ENCODE measurements around the gene SMIM22.
A peak's percentile ranks its signal among the peaks of the same experiment; 100 is the strongest.

Gene SMIM22

DNA sequence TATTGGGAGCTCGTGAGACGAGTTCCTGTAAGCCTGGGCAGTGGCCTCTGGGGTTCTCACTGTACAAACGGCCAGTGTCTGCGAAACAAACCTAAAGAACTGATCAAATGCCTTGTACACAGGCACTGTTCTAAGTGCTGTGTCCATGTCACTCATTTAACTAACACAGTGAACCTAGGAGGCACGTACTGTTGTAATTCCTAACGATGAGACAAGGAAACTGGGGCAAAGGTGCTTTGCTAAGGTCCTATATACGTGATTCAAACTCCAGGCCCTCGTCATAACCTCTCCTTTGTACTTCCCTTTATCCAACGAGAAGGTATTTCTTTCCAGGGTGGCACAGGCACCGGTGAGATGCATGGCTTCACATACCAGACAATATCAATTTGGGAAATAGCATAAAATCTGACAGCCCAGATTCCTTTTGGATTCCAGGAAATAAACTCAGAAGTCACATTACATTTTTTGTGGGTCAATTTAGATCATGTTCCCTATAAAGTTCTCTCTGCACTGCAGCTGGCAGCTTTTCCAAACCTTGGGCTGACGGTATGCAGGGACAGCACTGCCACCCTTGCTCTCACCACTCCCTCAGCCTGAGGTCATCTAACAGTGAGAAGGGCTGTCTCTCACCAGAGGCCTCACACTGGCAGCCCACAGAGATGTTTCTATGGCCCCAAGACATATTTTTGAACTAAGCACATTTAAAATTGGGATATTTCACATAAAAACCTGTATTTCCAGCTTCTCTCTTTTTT is 33.6 kb downstream of the SMIM22 start:
- no peak for DNase-seq

DNA sequence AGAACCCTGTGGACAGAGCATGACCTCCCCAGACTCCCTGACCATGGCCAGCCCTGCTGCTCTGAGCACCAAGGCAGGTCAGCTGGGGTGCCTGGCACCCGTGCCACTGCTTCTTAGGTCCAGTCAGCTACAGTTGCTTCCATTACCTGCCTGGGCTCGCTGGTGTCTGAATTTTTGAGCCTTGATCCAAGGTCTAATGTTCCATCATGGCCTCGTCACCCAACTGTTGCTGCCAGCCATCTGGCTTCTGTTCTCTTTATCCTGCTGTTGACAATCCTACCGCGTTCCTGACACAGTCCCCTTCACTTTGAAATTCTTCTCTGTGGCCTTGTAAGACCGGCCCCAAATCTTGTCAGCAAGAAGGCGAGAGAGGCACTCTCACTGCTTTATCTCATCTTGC is 35.2 kb downstream of the SMIM22 start:
- no peak for DNase-seq

DNA sequence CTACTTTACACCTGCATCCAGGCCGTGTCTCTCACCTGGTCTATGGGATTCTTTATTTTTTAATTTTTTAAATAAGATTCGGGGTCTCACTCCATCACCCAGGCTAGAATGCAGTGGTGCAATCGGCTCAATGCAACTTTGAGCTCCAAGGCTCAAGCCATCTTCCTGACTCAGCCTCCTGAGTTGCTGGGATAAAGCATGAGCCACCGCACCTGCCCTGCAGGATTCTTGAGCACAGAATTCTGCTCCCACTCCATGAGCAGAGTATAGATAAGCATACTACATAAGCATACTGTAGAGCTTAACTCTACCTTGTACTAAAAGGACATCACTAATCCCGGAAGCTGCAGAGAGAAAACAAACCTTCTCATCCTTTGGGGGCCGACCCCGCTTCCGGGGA is 36.4 kb downstream of the SMIM22 start:
- DNase-seq, result no peak

DNA sequence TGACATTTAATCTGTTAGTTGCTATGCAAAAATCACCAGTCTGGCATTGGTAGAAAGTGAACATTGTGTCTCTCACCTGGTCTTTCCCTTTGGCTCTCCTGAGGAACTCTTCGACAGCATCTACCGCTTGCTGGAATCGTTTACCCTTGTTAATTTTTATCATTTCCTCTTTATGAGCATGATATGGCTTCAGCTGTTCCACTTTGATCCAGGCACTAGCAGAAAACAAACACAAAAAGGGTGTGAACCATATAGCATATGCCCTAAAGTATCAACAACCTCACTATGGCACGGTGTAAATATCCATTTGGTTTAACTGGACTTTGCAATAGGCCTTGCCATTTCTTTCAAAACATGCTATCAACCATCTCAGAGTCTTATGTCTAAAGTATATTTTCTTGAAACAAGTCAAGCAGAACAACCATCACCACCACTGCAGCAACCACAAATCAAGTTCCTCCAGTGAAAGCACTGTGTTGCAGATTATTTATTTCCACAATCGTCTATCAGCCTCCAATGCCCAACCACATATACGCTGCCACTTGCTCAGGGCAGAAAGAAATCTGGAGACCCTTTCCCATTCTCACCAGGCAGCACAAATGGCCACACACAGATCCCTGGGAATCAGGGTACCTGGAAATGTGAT is 37.7 kb downstream of the SMIM22 start:
- no peak for DNase-seq

DNA sequence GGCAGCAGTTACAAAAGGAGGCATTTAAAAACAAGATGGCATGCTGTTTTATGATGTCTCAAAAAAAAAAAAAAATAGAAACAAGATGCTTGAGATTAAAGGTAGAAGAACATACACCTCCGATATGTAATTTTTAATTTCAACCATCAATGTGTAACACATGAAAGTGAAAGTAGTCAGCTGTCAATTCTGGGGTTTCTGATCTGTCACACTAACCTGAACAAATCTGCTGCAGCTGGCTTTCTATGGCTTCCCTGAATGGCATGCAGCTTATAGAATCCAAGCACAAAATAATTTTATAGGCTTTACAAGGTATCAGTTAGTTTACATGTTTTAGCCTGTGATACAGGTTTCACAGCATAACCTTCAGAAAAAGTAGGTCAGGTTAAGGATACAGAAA is 38.4 kb downstream of the SMIM22 start:
- DNase-seq, result peak; percentile 10

DNA sequence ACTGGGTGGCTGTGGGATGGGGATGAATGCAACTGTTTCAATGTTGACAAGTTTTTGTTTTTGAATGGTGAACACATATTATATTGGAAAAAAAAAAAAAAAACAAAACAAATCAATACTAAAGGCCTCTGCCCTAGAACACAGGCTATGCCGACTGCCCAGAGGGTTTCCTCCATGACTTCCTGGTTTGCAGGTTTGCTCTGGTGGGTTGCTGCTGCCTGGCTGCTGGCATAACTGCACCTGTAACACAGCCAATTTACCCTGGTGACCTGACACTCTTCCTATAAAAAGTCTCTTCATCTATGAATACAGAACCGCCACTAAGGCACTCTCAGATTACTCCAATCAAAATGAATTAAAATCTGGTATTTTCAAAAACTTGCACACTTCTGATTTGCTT is 41.6 kb downstream of the SMIM22 start:
- DNase-seq, result no peak

DNA sequence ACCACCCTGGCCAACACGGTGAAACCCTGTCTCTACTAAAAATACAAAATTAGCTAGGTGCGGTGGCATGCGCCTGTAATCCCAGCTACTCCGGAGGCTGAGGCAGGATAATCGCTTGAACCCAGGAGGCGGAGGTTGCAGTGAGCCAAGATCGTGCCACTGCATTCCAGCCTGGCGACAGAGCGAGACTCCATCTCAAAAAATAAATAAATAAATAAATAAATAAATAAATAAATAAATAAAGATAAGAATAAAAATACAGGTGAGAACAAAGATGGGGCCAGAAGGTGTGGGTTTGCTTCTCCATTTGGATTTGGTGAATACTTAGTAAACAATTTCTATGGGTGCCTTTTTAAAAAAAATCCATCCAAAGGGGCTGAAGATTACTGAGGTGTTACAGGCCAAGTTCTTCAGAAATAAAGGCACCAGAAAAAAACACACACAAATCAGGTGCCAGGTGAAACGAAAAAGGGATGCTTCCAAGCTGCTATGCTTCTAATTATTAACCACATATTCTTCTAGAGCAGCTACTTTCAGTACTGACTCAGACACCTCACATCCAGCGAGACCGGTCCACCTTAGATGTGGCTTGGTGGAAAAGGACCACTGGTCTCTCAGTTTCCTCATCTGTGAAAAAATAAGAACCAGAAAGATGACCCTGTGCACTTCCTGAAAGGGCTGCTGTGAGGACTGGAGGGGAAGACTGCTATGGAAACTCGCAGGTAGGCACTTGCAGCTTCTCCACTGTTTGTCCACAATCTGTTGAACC is 42.7 kb downstream of the SMIM22 start:
- DNase-seq, result no peak

DNA sequence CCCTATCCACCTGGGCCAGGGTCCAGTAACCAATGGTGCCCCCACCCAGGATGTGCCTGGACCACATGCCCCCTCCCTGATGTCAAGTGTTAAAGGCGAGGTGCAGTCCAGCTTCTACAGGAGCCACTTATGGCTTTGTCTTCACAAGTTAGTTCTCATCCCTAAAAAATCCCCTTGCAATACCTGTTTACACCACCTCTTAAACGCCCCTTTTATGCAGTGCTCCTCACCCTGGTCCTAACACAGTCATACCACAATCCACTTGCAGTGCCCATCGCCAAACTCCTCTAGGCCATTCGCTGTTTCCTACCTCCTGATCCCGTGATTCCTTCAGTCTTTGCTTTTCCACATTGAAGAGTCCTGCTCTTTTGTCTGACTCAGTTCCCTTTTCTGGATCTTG is 44.8 kb downstream of the SMIM22 start:
- DNase-seq, result no peak

DNA sequence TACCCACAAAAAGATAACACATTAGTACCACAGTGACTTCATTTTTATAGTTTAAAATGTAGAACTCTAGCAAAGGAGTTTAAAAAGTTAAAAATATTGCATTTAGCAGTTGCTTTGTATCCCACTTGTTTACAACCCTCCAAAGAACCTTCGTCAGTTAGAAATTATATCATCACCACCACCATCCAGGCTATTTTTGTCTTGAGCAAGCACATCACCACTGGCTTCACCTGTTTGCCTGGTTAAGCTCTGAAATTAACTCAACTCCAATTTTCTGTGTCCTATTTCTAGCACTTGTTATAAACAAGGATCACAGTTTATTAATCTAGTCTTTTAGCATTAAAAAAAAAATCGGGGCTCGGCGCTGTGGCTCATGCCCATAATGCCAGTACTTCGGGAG is 45.8 kb downstream of the SMIM22 start:
- no peak for DNase-seq

All from activated CD4-positive, alpha-beta T cell treated with anti-CD3 and anti-CD28 coated beads, Interleukin-2, Interleukin-6, amounts not matched to agents 100 ng/mL and 50 ng/mL, durations not matched to agents 16 hours and 8 hours (primary cell).